HFF-Myc (cell line): Measurements from ENCODE around the gene CYP27B1.

Source experiments
- DNase-seq: peaks from one replicate; pipeline ENCODE4 v3.0.0-alpha.2; 2011; ENCODE audit warnings: low read depth; ENCODE audit errors: extremely low read depth
- H3K4me3 ChIP-seq: replicated peaks from 2 replicates; pipeline ENCODE4 v1.5.1; 2011; ENCODE audit warnings: low read depth, mild to moderate bottlenecking, control low read depth, low read length
- CTCF ChIP-seq: IDR thresholded peaks from 2 replicates; pipeline ENCODE4 v1.5.1; 2012; ENCODE audit warnings: mild to moderate bottlenecking, low read depth, low read length, control low read depth; ENCODE audit errors: missing control alignments

CYP27B1 gene

GRCh38 chr12:57763881-57764661, 2.8 kb downstream of the CYP27B1 start:
- no peak for TF ChIP-seq CTCF
- no peak for DNase-seq
- no peak overlapping the region for H3K4me3 ChIP-seq

- H3K4me3 ChIP-seq: no peak overlapping the region
- no peak for TF ChIP-seq CTCF
- DNase-seq: no peak
Observed at GRCh38 chr12:57762463-57762862, 4.4 kb downstream of the CYP27B1 start.

- H3K4me3 ChIP-seq: no peak overlapping the region
- no peak for DNase-seq
- no peak for TF ChIP-seq CTCF
Observed at GRCh38 chr12:57761391-57761998, 5.4 kb downstream of the CYP27B1 start.

- DNase-seq: no peak
- no peak for TF ChIP-seq CTCF
- H3K4me3 ChIP-seq: no peak overlapping the region
Observed at GRCh38 chr12:57760347-57760982, 6.4 kb downstream of the CYP27B1 start.

- DNase-seq: no peak
- no peak overlapping the region for H3K4me3 ChIP-seq
- TF ChIP-seq CTCF: peak; percentile 42
Observed at GRCh38 chr12:57759360-57759980, 7.4 kb downstream of the CYP27B1 start.

GRCh38 chr12:57758552-57759359, 8.1 kb downstream of the CYP27B1 start:
- TF ChIP-seq CTCF: no peak
- no peak overlapping the region for H3K4me3 ChIP-seq
- no peak for DNase-seq
